ENCODE measurements around the gene CDKN2B-AS1.

DNA sequence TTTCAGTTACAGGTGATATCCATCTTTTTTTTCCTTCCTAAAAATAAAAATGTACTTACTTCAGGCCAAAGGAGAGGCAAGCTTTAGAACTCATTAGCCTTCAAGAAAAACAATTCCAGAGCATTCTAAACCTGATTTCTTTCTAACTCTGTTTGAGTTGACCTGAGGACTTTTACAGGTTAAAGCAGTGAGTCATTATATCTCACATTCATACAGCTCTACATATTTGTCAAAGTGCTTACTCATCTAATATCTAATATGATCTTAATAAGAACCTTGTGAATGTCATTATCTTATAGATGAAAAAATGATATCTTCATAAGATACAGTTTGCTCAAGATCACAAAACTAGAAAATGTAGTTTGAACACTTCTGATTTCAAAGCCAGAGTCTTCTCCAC is 163.7 kb downstream of the CDKN2B-AS1 start:
- no peak for TF ChIP-seq POLR2A (IDR thresholded peaks at IDR 0.05)
- TF ChIP-seq, protein P1, sequence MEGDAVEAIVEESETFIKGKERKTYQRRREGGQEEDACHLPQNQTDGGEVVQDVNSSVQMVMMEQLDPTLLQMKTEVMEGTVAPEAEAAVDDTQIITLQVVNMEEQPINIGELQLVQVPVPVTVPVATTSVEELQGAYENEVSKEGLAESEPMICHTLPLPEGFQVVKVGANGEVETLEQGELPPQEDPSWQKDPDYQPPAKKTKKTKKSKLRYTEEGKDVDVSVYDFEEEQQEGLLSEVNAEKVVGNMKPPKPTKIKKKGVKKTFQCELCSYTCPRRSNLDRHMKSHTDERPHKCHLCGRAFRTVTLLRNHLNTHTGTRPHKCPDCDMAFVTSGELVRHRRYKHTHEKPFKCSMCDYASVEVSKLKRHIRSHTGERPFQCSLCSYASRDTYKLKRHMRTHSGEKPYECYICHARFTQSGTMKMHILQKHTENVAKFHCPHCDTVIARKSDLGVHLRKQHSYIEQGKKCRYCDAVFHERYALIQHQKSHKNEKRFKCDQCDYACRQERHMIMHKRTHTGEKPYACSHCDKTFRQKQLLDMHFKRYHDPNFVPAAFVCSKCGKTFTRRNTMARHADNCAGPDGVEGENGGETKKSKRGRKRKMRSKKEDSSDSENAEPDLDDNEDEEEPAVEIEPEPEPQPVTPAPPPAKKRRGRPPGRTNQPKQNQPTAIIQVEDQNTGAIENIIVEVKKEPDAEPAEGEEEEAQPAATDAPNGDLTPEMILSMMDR (IDR thresholded peaks at IDR 0.05) = no peak
